RWPE2 (cell line): Measurements from ENCODE around the gene HACD1.
A peak's percentile ranks its signal among the peaks of the same experiment; 100 is the strongest.

Experiments used
- ATAC-seq: fragments of 200-7000 bp; cut with Tn5 transposase; 3 replicates; pipeline ENCODE4 v1.9.1; 2021; ENCODE audit warnings: low read depth
- DNase-seq: peaks from one replicate; pipeline ENCODE4 v3.0.0-alpha.2; 2020; ENCODE audit warnings: low spot score
- H3K27ac ChIP-seq: fragments of 450-650 bp; 2 replicates; pipeline ENCODE4 v1.5.1; 2017; ENCODE audit warnings: mild to moderate bottlenecking; ENCODE audit not compliant: poor library complexity, severe bottlenecking
- H3K27me3 ChIP-seq: fragments of 250-450 bp; sonication (Bioruptor Pico); 2 replicates; pipeline ENCODE4 v1.5.1; 2021; ENCODE audit warnings: mild to moderate bottlenecking, moderate library complexity; ENCODE audit not compliant: insufficient read depth, poor library complexity, severe bottlenecking
- H3K36me3 ChIP-seq: fragments of 250-450 bp; sonication (Bioruptor Pico); 2 replicates; pipeline ENCODE4 v1.5.1; 2020; ENCODE audit warnings: low read depth, mild to moderate bottlenecking, moderate library complexity
- H3K4me1 ChIP-seq: fragments of 250-450 bp; sonication (Bioruptor Pico); 2 replicates; pipeline ENCODE4 v1.5.1; 2021; ENCODE audit warnings: mild to moderate bottlenecking, moderate library complexity; ENCODE audit not compliant: insufficient read depth, poor library complexity, severe bottlenecking
- H3K4me3 ChIP-seq: fragments of 250-450 bp; sonication (Bioruptor Pico); 2 replicates; pipeline ENCODE4 v1.5.1; 2021; ENCODE audit warnings: mild to moderate bottlenecking, moderate library complexity; ENCODE audit not compliant: severe bottlenecking
- H3K9me3 ChIP-seq: fragments of 250-450 bp; sonication (Bioruptor Pico); 2 replicates; pipeline ENCODE4 v1.5.1; 2021; ENCODE audit warnings: mild to moderate bottlenecking, moderate library complexity; ENCODE audit not compliant: severe bottlenecking
- TF ChIP-seq, protein P1 (sequence below): fragments of 450-650 bp; IDR thresholded peaks from one replicate; pipeline ENCODE4 v1.5.1; 2017; ENCODE audit warnings: mild to moderate bottlenecking, moderate library complexity; ENCODE audit not compliant: poor library complexity, severe bottlenecking

HACD1 gene

DNA sequence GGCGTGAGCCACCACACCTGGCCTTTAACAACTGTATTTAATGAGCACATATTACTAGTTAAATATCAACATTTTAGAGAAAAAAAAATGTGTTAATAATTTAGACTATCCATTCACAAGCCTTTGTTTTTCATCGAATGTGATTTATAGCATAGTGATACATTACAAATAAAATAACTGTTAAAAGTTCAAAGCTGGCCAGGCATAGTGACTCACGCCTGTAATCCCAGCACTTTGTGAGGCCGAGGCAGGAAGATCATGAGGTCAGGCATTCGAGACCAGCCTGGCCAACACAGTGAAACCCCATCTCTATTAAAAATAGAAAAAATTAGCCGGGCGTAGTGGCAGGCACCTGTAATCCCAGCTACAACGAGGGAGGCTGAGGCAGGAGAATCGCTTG, 72.7 kb downstream of the HACD1 start:
- Histone ChIP-seq H3K4me3 (no peak overlapping the region), H3K27ac (no peak overlapping the region), H3K27me3 (no peaks in the 10 kb centered on the region), H3K9me3 (no peaks in the 10 kb centered on the region), H3K4me1 (no peaks in the 10 kb centered on the region), H3K36me3 (no peaks in the 10 kb centered on the region)
- TF ChIP-seq, protein P1, sequence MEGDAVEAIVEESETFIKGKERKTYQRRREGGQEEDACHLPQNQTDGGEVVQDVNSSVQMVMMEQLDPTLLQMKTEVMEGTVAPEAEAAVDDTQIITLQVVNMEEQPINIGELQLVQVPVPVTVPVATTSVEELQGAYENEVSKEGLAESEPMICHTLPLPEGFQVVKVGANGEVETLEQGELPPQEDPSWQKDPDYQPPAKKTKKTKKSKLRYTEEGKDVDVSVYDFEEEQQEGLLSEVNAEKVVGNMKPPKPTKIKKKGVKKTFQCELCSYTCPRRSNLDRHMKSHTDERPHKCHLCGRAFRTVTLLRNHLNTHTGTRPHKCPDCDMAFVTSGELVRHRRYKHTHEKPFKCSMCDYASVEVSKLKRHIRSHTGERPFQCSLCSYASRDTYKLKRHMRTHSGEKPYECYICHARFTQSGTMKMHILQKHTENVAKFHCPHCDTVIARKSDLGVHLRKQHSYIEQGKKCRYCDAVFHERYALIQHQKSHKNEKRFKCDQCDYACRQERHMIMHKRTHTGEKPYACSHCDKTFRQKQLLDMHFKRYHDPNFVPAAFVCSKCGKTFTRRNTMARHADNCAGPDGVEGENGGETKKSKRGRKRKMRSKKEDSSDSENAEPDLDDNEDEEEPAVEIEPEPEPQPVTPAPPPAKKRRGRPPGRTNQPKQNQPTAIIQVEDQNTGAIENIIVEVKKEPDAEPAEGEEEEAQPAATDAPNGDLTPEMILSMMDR = no peak
- peak; percentile 29; the same call in 1 of the 3 replicates for ATAC-seq
- DNase-seq = no peak
